Measurements from ENCODE around the gene LCN6. TPM values are rescaled to one million over a fixed set of nuclear protein-coding genes. Genes with fewer than 3 reads are reported as not detected.
"Not testable (repeated sequence)": the region's sequence is repeated elsewhere in the genome, so short reads cannot be mapped to it uniquely, and the experiment has no call there.

LCN6 gene
- total RNA-seq, 4 donors from 2014 or later: 14.2 to 70.0 (median 42.9) TPM

GRCh38 chr9:136763649-136764035 lies 15.3 kb upstream of the LCN6 start:
- Histone ChIP-seq H3K36me3 (no peaks in the 10 kb centered on the region), H3K9me3 (no peaks in the 10 kb centered on the region), H3K27ac (no peak overlapping the region), H3K4me1 (peaks cover 0 to 19% (median 2%) of the 10 kb centered on the region in 4 donors), H3K4me3 (no peak overlapping the region), H3K27me3 (peaks cover 0 to 55% of the 10 kb centered on the region in 2 donors)
- DNase-seq (ENCODE audit: low spot score in 2 of 2): no peak
- WGBS, 2 donors: 82 to 83% methylated on average over 8 to 12 of the region's 14 CpGs
- TF ChIP-seq POLR2A (IDR thresholded peaks at IDR 0.05): no peak
- no peak for TF ChIP-seq EP300 (IDR thresholded peaks at IDR 0.05)
- TF ChIP-seq CTCF (IDR thresholded peaks at IDR 0.05): no peak

GRCh38 chr9:136762915-136763648 lies 14.8 kb upstream of the LCN6 start:
- H3K4me3 ChIP-seq: no peak overlapping the region
- 16 to 26% methylated on average over 18 to 22 of the region's 37 CpGs for WGBS, 2 donors
- H3K27me3 ChIP-seq: peaks cover 0 to 54% of the 10 kb centered on the region in 2 donors
- DNase-seq (ENCODE audit: low spot score in 2 of 2): no peak
- no peaks in the 10 kb centered on the region for H3K9me3 ChIP-seq
- H3K4me1 ChIP-seq: peaks cover 0 to 23% (median 3%) of the 10 kb centered on the region in 4 donors
- H3K36me3 ChIP-seq: no peaks in the 10 kb centered on the region
- no peak overlapping the region for H3K27ac ChIP-seq
- TF ChIP-seq EP300 (IDR thresholded peaks at IDR 0.05) (no peak), CTCF (IDR thresholded peaks at IDR 0.05) (no peak), POLR2A (IDR thresholded peaks at IDR 0.05) (no peak)

GRCh38 chr9:136762221-136762691 lies 13.9 kb upstream of the LCN6 start:
- DNase-seq (ENCODE audit: low spot score in 2 of 2): no peak
- no peaks in the 10 kb centered on the region for H3K36me3 ChIP-seq
- peaks cover 0 to 47% of the 10 kb centered on the region in 2 donors for H3K27me3 ChIP-seq
- H3K27ac ChIP-seq: no peak overlapping the region
- H3K4me3 ChIP-seq: no peak overlapping the region
- peaks cover 0 to 26% (median 5%) of the 10 kb centered on the region in 4 donors for H3K4me1 ChIP-seq
- TF ChIP-seq CTCF (IDR thresholded peaks at IDR 0.05) (no peak), POLR2A (IDR thresholded peaks at IDR 0.05) (no peak), EP300 (IDR thresholded peaks at IDR 0.05) (no peak)
- no peaks in the 10 kb centered on the region for H3K9me3 ChIP-seq
- 82 to 83% methylated on average over 14 of the region's 17 CpGs for WGBS, 2 donors

GRCh38 chr9:136761545-136761981 lies 13.2 kb upstream of the LCN6 start:
- DNase-seq (ENCODE audit: low spot score in 2 of 2): no peak
- H3K4me1 ChIP-seq: peaks cover 0 to 26% (median 5%) of the 10 kb centered on the region in 4 donors
- TF ChIP-seq POLR2A (IDR thresholded peaks at IDR 0.05): no peak
- TF ChIP-seq CTCF (IDR thresholded peaks at IDR 0.05): no peak
- no peak for TF ChIP-seq EP300 (IDR thresholded peaks at IDR 0.05)
- no peak overlapping the region for H3K4me3 ChIP-seq
- no peaks in the 10 kb centered on the region for H3K36me3 ChIP-seq
- peaks cover 0 to under 1% (median 0%) of the 10 kb centered on the region in 4 donors for H3K9me3 ChIP-seq
- 77 to 89% methylated on average over 8 to 9 of the region's 13 CpGs for WGBS, 2 donors
- no peak overlapping the region for H3K27ac ChIP-seq
- peaks cover 0 to 43% of the 10 kb centered on the region in 2 donors for H3K27me3 ChIP-seq

- H3K36me3 ChIP-seq; H3K27ac ChIP-seq; DNase-seq (ENCODE audit: low spot score in 2 of 2); H3K4me3 ChIP-seq; H3K9me3 ChIP-seq: not testable (repeated sequence)
- peaks cover 0 to 43% of the 10 kb centered on the region in 2 donors for H3K27me3 ChIP-seq
- WGBS, 2 donors: 24 to 47% methylated on average over 15 to 22 of the region's 22 CpGs
- H3K4me1 ChIP-seq: peaks cover 0 to 26% (median 5%) of the 10 kb centered on the region in 4 donors
- TF ChIP-seq CTCF (IDR thresholded peaks at IDR 0.05): peak in 3 of 5 experiments; percentile 20 to 23 (median 21)
Measured at GRCh38 chr9:136760834-136761544, 12.7 kb upstream of the LCN6 start.
